SJSA1 (cell line): ENCODE measurements around the gene PRAC2. TPM values are rescaled to one million over a fixed set of nuclear protein-coding genes. Genes with fewer than 3 reads are reported as not detected.
A peak's percentile ranks its signal among the peaks of the same experiment; 100 is the strongest.
"Not testable (repeated sequence)": the region's sequence is repeated elsewhere in the genome, so short reads cannot be mapped to it uniquely, and the experiment has no call there.

Experiments
- DNase-seq, 2 experiments: peaks; one replicate each; pipeline ENCODE4 v3.0.0-alpha.2; 2015 to 2020; ENCODE audit warnings: low spot score in 2 of 2, low read depth in 1 of 2
- H3K27ac ChIP-seq: fragments of 250-450 bp; sonication (Bioruptor Pico); 2 replicates; pipeline ENCODE4 v1.5.1; 2020; ENCODE audit warnings: mild to moderate bottlenecking, moderate library complexity
- H3K27me3 ChIP-seq: fragments of 250-450 bp; sonication (Bioruptor Pico); replicated peaks from 2 replicates; pipeline ENCODE4 v1.5.1; 2020; ENCODE audit warnings: mild to moderate bottlenecking, moderate library complexity
- H3K36me3 ChIP-seq: fragments of 250-450 bp; sonication (Bioruptor Pico); 2 replicates; pipeline ENCODE4 v1.5.1; 2020; ENCODE audit warnings: mild to moderate bottlenecking
- H3K4me1 ChIP-seq: fragments of 250-450 bp; sonication (Bioruptor Pico); replicated peaks from 2 replicates; pipeline ENCODE4 v1.6.1; 2021; ENCODE audit warnings: mild to moderate bottlenecking
- H3K4me3 ChIP-seq: fragments of 250-450 bp; sonication (Bioruptor Pico); 2 replicates; pipeline ENCODE4 v1.5.1; 2020; ENCODE audit warnings: mild to moderate bottlenecking
- H3K9me3 ChIP-seq: fragments of 250-450 bp; sonication (Bioruptor Pico); replicated peaks from 2 replicates; pipeline ENCODE4 v1.5.1; 2020; ENCODE audit warnings: mild to moderate bottlenecking
- total RNA-seq: library from RNA; depleted of rRNA; stranded (reverse); fragments of >200 nt; shearing (Covaris generic); gene quantifications from 2 replicates; pipeline ENCODE4 v1.2.3, GENCODE V29; 2014

PRAC2 gene
- total RNA-seq, 1 experiment from 2014 or later = not detected

DNA sequence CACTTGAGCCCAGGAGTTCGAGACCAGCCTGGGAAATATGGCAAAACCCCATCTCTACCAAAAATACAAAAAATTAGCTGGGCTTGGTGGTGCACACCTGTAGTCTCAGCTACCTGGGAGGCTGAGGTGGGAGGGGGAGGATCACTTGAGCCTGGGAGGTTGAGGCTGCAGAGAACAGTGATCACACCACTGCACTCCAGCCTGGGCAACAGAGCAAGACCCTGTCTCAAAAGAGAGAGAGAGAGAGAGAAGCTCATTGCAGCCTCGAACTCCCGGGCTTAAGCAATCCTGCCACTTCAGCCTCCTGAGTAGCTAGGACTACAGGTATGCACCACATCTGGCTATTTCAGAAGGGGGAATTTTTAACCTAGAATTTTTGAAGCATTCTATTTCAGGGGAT lies 6.4 kb upstream of the PRAC2 start:
- H3K27ac ChIP-seq, H3K4me1 ChIP-seq, H3K36me3 ChIP-seq, H3K4me3 ChIP-seq, DNase-seq, H3K9me3 ChIP-seq: not testable (repeated sequence)
- H3K27me3 ChIP-seq = peaks cover 74% of the 10 kb centered on the region

- no peak for DNase-seq
- no peaks in the 10 kb centered on the region for H3K4me1 ChIP-seq
- H3K9me3 ChIP-seq = peaks cover 7% of the 10 kb centered on the region
- no peaks in the 10 kb centered on the region for H3K36me3 ChIP-seq
- no peak overlapping the region for H3K27ac ChIP-seq
- H3K27me3 ChIP-seq = peaks cover 85% of the 10 kb centered on the region
- no peak overlapping the region for H3K4me3 ChIP-seq
Measured at GRCh38 chr17:48717367-48718226, 5.4 kb upstream of the PRAC2 start.

DNA sequence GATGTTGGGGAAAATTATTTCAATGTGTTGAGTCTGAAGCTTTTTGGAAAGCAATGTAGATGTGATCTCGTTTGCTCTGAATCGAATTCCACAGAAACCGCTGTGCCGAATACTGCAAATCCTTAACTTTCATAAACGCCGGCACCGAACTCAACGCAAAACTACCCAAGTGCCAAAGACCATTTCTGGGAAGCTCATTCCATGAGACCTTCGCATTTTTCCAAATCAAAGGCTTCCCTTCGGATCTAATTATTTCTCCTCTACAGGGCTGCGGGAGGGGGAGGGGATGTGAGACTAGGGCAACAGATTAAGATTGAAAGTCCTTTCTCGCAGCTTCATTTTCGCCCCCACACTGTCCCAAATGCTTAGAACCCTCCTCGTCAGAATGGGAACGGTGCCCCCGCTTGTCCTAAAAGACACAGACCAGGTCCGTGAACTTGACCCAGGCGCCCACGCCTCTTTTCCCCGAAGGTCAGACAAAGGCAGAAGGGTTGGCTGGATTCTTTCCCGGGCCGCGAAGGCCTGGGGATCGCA lies 4.7 kb upstream of the PRAC2 start:
- no peaks in the 10 kb centered on the region for H3K36me3 ChIP-seq
- peaks cover 92% of the 10 kb centered on the region for H3K27me3 ChIP-seq
- no peak overlapping the region for H3K4me3 ChIP-seq

DNA sequence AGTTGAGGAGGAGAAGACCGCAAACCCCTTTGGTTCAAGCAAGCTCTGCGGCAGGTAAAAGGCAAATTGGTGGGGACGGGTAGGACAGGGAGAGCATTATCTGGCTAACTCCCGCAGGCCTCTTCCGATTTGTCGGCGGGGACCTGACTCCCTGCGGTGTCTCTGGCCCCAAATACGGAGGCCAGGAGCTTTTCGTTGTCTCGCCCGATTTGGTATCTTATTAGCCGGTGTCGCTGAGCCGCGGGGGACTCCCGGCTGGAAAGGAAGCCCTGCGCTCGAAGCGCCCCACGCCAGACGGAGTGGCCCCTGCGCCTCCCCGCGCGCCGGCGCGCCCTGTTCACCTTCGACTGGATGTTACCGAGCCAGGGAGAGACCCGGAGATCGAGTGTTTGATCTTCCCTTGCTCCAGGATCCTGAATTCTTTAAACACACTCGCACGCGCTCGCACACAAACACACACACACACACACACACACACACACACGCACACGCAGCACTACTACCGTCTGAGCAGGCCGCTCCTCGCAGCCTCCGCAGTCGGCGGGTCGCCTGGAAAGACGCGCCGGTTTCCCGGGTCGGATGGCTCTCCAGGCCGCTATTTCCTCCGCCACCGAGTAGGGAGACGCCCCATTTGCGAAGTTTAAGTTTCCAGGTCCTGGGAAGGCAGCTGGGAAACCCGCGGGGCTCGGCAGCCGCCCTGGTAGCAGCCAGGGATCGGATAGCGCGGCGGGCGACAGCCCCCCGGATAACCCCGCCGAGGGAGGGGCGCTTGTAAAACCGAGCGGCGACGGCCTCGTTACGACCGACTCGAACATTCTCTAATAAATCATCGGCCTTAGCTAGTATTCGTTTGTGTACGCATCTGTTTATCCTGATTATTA lies 4.0 kb upstream of the PRAC2 start:
- H3K4me3 ChIP-seq = no peak overlapping the region
- peaks cover 96% of the 10 kb centered on the region for H3K27me3 ChIP-seq
- no peaks in the 10 kb centered on the region for H3K36me3 ChIP-seq
- H3K27ac ChIP-seq = no peak overlapping the region
- H3K4me1 ChIP-seq = no peaks in the 10 kb centered on the region
- DNase-seq = no peak
- H3K9me3 ChIP-seq = peaks cover 7% of the 10 kb centered on the region

More for the DNA sequence above, 4.7 kb upstream of the PRAC2 start:
- DNase-seq = no peak
- Histone ChIP-seq H3K4me1 (no peaks in the 10 kb centered on the region), H3K9me3 (peaks cover 7% of the 10 kb centered on the region), H3K27ac (no peak overlapping the region)

DNA sequence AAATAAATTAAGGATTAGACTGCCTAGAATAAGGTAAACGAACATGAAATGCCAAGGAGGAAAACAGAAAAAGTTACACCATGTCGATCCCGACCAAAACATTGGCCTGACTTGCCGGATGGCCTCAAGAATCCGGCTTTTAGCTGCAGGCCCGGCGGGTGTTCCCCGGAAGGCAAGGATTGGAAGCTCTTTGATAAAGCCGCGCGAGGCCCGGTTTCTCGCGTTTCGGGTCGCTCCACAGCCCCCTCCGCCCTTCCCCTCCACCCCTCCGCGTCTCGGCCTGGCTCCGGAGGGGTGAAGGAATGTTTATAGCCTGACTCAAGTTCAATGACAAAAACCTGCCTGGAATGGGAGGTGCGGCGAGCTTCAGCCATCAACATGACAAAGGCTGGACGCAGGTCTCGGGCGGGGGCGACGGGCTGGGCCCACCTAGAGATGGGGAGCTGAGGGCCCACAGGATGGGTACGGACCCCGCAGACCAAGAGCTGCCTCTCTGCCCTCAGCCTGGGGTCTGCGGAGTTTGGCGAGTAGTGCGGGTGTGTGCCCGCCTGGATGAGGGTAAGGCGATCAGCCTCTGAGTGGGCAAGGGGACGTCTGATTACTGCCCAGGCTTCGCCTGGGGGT lies 3.2 kb upstream of the PRAC2 start:
- no peaks in the 10 kb centered on the region for H3K4me1 ChIP-seq
- DNase-seq = no peak
- no peak overlapping the region for H3K4me3 ChIP-seq
- no peaks in the 10 kb centered on the region for H3K36me3 ChIP-seq
- peaks cover 97% of the 10 kb centered on the region for H3K27me3 ChIP-seq
- H3K9me3 ChIP-seq = peaks cover 7% of the 10 kb centered on the region
- H3K27ac ChIP-seq = no peak overlapping the region

GRCh38 chr17:48720266-48721008 lies 2.5 kb upstream of the PRAC2 start:
- H3K27me3 ChIP-seq = peaks cover 97% of the 10 kb centered on the region
- no peak for DNase-seq
- H3K9me3 ChIP-seq = peaks cover 7% of the 10 kb centered on the region
- H3K36me3 ChIP-seq = no peaks in the 10 kb centered on the region
- H3K27ac ChIP-seq = no peak overlapping the region
- H3K4me1 ChIP-seq = no peaks in the 10 kb centered on the region
- H3K4me3 ChIP-seq = no peak overlapping the region

DNA sequence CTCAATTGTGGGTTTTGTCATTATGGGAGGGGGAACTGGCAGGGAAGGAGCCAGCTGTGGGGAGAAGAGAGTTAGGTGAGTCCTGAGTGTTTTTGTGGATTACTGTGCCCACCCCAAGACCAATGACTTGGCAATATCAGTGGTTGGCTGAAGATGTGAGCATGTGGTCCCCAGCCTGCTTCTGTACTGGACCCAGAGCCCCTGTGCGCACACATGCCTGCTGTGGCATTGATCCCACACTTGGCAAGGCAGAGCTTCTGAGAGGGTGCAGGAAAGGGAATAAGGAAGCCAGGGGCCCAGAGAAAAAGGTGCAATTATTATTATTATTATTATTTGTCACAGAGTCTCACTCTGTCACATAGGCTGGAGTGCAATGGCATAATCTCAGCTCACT lies 2.0 kb upstream of the PRAC2 start:
- H3K36me3 ChIP-seq = no peaks in the 10 kb centered on the region
- DNase-seq = no peak

DNA sequence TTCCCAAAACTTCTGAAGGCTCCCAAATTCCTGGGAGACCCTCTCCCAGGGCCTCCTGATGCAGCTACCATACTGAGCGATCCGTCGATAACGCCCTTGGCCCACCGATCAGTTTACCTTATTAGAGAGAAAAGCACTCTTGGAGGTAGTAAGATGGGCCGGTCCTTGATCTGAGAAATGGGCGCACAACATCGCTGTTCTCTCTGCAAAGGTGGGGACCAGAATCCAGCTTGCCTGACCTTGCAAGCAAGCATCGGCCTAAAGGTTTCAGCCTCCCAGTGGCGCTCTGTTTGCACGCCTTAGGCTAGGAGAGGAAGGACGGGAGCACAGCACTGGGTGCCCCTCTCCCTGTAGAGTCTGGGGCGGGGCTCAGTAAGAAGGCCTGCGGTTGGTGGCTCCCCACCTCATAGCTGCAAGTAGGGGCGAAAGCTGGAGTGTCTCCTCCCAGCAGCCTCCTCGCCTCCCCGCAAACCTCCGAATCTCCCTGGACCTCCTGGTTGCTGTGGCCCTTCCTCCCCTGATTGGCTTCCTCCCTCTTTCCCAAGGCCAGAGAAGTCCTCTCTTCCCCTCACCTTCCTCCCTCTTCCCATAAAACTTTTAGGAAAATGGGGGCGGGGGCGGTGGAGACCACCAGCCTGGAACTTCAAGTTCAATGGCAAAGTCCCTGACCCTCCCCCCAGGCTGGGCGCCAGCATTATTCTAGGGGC lies 631 bp upstream of the PRAC2 start, which contains the start of gene PRAC1:
Gene PRAC1, minus strand, starts transcription at position 318 of the 707 bp plus-strand sequence. Its CDS starts 126 bp downstream, at position 192.
- DNase-seq = no peak
- Histone ChIP-seq H3K27ac (no peak within 1 kb of the TSS), H3K27me3 (peaks cover 97% of the 10 kb centered on the region), H3K4me3 (no peak within 1 kb of the TSS), H3K9me3 (peaks cover 7% of the 10 kb centered on the region), H3K4me1 (no peaks in the 10 kb centered on the region), H3K36me3 (no peaks in the 10 kb centered on the region)

More for the DNA sequence above, 2.0 kb upstream of the PRAC2 start:
- peaks cover 7% of the 10 kb centered on the region for H3K9me3 ChIP-seq
- no peaks in the 10 kb centered on the region for H3K4me1 ChIP-seq
- H3K27ac ChIP-seq = no peak overlapping the region
- H3K4me3 ChIP-seq = no peak overlapping the region
- peaks cover 97% of the 10 kb centered on the region for H3K27me3 ChIP-seq

DNA sequence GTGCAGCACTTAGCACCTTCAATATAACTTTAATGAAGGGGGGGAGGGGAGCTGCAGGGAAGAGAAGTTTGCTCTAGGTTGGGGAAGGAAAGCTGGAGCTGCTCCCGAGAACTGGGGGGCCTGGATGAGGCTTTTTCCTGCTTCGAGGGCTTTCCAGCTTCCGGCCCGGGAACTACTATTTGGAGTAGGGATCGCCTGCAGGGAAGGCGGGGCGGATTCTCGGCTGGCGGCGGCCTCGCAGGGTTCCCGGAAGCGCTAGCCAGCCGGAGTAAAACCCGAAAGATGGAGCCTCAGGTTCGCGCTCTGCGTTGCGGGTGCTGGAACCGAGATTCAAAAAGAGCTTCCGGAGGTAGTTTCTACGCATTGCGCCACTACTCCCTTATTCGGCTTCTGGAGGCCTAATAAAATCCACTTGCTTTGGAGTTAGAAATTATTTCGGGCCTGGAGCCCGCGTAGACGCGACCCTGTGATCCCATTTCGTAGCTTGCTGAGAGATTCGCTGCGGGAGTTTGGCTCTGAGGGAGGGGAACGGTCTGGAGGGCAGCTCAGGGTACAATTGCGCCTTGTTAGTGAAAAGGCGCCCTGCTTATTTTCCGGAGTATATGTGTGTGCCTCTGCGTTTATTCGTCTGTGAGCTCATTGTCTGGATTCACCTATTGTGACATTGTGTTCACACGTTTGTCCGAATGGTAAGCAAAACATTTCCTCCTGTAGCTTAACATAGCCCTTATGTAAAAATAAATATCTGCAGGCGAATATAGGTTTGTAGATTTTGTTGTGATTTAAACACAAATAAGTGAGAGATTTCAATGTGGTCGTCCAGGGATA lies 652 bp downstream of the PRAC2 start:
- Histone ChIP-seq H3K4me1 (peaks cover 7% of the 10 kb centered on the region), H3K27ac (no peak overlapping the region), H3K9me3 (peaks cover 7% of the 10 kb centered on the region), H3K27me3 (peaks cover 100% of the 10 kb centered on the region), H3K4me3 (no peak overlapping the region), H3K36me3 (no peaks in the 10 kb centered on the region)
- no peak for DNase-seq

DNA sequence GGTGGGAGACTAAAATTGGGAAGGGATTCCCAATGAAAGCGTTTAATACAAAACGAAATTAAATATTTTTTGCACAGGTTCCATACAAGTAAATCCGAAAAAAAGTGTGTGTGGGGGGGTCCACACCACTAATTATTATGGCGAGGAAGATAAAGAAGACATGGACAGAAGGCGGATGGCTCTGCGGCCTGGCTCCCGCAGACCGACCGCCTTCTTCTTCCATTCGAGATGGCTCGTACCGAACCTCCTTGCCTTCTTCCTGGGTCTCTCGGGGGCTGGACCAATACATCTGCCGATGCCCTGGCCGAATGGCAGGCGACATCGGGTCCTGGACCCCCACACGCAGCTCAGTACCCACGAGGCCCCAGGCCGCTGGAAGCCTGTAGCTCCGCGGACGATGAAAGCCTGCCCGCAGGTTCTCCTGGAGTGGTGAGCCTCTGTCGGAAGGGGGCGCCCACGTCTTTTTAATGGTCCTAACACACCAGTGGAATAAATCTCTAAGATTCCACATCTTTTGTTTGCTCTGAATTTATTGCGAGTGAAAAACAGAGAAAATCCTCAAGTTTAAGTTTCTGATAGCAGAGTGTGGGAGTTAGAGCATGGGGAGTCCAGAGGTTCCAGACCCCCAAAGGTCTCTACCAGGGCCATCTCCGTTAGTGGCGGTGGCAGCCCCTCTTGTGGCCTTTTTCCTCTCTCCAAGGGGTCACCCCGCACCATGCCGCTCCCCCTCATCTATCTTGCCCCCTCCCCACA lies 1.4 kb downstream of the PRAC2 start:
- H3K4me3 ChIP-seq = no peak overlapping the region
- no peak overlapping the region for H3K27ac ChIP-seq
- peak; percentile 40 to 82 for DNase-seq
- no peaks in the 10 kb centered on the region for H3K36me3 ChIP-seq
- H3K27me3 ChIP-seq = peaks cover 98% of the 10 kb centered on the region
- H3K4me1 ChIP-seq = peaks cover 9% of the 10 kb centered on the region
- no peaks in the 10 kb centered on the region for H3K9me3 ChIP-seq

- H3K4me3 ChIP-seq = no peak overlapping the region
- H3K36me3 ChIP-seq = no peaks in the 10 kb centered on the region
Measured at GRCh38 chr17:48725004-48725287, 2.0 kb downstream of the PRAC2 start.

More at GRCh38 chr17:48725004-48725287, 2.0 kb downstream of the PRAC2 start:
- DNase-seq = no peak
- peaks cover 98% of the 10 kb centered on the region for H3K27me3 ChIP-seq
- no peaks in the 10 kb centered on the region for H3K9me3 ChIP-seq
- H3K4me1 ChIP-seq = peaks cover 9% of the 10 kb centered on the region
- no peak overlapping the region for H3K27ac ChIP-seq
